GM21367 (cell line): ENCODE data around the gene CACNA1I.

ENCODE experiments used
- ATAC-seq: cut with Tn5 transposase; IDR thresholded peaks from one replicate; pipeline ENCODE4 v1.9.1; 2021; ENCODE audit not compliant: unreplicated experiment

CACNA1I gene

GRCh38 chr22:39621826-39622225 lies 51.3 kb downstream of the CACNA1I start:
- no peak for ATAC-seq

DNA sequence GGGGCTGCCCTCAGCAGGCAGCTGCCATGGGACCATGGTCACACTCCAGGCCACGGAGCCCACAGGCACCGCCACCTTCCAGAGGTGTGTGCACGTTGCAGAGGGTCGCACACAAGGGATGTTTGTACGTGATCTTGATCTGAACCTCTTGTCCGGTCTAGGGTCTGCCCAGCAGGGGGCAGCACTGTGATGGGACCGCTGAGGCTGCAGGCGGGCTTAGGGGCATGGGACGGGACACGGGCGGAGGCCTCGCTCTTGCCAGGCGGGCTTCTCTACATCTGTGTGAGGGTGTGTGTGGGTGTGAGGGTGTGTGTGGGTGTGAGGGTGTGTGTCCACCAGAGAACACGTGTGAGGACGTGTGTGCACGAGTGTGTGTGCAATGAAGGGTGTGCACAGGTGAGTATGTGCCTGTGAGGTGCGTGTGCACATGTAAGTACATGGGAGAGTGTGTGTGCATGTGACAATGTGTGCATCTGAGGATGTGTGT lies 52.4 kb downstream of the CACNA1I start:
- ATAC-seq: no peak

GRCh38 chr22:39623603-39624500 lies 53.3 kb downstream of the CACNA1I start:
- no peak for ATAC-seq

GRCh38 chr22:39624501-39624821 lies 53.9 kb downstream of the CACNA1I start:
- ATAC-seq: no peak

DNA sequence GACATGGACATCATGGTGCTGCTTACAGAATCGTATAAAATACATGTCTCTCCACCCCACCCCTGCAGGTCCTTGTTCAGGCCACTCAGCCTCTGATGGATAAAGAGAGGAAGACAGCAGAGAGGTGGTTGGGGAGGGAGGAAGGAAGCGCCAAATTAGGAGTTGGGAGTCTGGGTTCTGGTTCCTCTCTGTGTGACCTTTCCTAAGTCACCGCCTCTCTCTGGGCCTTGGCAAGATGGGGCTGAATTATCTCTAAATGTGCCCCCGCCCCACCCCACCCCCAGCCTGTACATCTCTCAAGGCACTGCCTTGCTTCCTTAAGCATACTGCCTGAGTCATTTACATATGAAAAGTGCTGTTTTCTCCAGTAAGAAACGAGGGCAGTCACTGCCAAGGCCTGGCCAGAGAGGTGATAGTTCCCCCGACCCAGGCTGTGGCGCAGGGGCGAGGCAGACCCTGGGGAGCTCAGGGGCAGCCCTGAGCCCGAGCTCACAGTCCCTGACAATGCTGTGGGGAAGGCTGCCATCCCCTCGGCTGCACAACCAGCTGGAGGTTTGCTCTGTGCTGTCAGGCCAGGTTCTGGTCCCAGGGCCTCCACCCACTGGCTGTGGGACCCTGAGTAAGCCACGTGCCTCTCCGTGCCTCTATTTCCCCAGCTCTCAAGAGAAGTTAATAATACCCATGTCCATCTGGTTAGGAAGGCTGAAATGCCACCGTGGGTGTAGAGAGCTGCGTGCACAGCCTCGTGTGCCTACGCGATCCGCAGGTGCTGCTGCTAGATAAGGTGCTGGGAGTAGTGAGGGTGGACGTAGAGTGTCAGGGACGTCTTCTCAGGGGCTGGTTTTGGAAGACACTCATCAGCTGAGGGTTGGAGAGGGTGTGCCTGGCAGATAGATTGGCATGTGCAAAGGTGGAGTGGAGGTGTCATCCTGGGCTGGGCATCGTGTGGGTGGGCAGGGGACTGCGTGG lies 55.3 kb downstream of the CACNA1I start:
- no peak for ATAC-seq

- no peak for ATAC-seq
These were observed 56.7 kb downstream of the CACNA1I start for GRCh38 chr22:39627208-39627607.

- ATAC-seq: no peak
These were observed 57.5 kb downstream of the CACNA1I start for GRCh38 chr22:39627865-39628562.

- ATAC-seq: no peak
These were observed 58.1 kb downstream of the CACNA1I start for GRCh38 chr22:39628563-39629080.

- no peak for ATAC-seq
These were observed 59.3 kb downstream of the CACNA1I start for GRCh38 chr22:39629851-39630250.

DNA sequence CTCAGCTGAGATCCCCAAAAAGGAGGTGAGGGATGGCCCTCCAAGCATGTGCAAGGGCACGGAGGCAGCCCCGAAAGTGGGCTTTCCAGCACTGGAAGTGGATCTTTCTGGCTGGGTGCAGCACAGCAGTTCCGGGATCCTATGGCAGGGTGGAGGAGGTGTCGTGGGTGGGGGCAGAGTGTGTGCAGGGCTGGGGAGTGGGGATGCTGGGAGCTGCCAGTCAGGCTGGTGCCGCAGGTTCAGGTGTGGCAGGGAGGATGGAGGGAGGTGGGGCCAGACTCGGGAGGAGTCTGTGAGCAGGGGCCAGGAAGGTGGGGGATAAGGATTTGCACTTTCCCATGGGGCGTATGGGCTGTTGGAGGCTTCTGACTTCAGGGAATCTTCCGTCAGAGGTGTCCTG lies 60.2 kb downstream of the CACNA1I start:
- no peak for ATAC-seq

DNA sequence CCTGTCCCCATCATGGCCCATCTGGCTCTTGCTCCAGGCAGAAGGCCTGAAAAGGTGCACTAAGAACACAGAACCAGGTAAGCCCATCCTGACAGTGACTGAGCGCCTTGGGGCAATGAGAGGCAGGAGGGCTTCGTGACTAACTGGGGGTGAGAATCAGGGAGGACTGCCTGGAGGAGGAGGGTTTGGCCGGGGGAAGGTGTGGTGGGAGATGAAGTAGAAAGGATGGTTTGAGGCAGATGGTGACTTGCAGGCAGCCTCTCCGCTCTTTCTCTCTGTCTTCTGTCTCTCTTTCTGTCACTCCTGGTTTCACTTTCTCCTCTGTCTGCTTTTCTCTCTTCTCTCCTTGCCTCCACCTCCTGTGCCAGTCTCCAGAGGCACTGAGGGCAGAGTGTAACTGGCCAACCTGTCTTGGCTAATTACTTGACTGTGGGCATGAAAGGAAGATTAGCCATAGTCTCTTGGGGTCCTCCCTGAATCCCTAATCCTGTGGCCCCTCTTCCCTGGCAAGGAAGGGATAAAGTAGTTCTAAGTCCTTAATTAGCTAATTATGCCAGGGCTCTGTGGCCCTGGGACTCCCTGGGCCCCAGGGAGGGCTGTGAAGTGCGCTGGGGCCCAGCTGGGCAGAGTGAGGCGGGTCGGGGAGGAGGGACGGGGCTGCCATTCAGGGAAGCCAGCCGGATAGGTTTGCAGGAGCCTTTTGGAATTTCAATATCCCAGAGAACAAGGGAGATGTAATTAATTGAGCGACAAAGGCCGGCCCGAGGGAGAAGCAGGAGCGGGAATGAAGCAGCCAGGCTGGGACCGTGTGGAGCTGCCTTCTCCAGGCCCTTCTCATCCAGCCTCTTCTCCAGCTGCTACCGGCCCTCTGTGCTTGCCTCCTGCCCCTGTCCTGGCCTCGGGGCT lies 61.1 kb downstream of the CACNA1I start:
- no peak for ATAC-seq

- ATAC-seq: no peak
These were observed 64.2 kb downstream of the CACNA1I start for GRCh38 chr22:39634530-39635405.

DNA sequence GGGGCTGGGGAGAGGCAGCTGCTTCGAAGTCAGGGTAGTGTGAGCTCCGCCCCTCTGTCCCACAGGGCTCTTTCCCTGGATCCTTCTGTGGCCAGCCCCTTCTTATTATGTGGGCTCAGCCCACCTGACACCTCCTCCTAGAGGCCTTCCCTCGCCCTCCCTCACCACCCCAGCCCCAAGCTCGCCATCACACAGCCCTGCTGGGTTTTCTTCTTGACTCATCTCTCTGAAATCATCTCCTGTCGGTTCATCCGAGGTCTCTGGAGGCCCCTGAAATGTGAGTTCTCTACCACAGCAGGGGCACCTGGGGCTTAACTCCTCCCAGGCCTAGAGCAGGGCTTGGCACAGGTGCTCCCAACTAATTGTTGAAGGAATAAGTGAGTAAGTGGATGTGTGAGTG lies 65.2 kb downstream of the CACNA1I start:
- ATAC-seq: no peak

DNA sequence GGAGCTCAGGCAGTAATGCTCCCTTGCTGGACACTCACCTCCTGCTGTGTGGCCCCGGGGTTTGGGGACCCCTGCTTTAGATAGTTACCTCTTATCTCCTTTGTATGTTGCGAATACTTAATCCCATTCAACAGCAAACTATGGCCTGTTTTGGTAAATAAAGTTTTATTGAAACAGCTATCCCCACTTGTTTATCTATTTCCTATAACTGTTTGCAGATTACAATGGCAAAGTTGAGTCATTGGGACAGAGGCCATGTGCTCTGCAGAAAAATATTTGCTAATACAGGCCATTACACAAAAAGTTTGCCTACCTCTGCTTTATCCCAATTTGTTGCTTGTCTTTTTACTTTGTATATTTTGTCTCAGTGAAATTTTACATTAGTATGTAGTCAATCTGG lies 68.4 kb downstream of the CACNA1I start:
- no peak for ATAC-seq

GRCh38 chr22:39641660-39642310 lies 71.2 kb downstream of the CACNA1I start:
- ATAC-seq: no peak

DNA sequence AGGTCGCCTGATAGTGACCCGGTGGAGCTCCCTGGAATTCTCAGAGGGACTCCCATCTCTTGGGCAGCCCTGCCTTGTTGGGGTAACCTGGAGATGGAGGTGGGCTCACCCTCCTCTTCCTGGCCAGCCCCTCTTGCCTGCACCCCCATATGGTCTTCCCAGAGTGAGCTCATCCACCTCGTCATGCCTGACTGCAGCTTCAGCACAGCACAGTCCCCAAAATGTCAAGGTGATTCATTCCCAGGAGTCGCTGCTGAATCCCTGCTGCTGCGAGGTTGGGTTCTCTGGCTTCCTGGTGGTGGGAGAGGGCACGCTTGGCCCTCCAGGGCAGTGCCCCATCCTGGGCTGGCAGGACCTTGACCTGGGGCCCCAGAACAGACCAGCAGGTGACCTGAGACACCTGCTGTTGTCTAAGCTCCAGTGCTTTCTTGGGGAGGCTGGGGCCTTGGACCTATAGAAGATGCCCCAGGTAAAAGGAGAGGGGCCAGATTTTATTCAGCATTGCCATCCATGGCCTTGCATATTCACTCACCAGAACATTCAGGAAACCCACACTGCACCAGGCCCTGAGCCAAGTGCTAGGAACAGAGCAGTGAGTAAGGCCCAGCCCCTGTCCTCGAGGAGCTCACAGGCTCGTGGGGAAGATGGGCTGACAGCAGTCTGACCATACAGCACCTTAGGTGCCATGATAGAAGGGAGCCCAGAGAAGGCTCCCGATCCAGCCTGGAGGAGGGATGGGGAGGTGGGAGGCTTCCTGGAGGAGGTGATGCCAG lies 72.9 kb downstream of the CACNA1I start:
- ATAC-seq: no peak

DNA sequence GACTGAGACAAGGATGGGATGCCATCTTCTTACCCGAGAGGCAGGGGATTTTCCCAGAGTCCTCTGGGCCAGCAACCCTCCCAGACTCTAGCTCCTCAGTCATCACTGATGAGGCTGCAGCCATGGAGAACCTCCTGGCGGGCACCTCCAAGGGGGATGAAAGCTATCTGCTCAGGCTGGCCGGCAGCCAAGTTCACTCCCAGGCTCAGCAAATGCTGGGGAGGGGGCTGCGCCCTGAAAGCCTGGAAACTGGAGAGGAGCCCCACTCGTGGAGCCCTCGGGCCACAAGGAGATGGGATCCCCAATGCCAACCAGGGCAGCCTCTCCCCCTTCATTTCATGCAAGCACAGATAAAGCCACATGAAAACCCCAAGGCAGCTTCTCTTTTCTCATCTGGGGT lies 75.0 kb downstream of the CACNA1I start:
- no peak for ATAC-seq
